ENCODE results near the gene LGR6.

Gene LGR6

DNA sequence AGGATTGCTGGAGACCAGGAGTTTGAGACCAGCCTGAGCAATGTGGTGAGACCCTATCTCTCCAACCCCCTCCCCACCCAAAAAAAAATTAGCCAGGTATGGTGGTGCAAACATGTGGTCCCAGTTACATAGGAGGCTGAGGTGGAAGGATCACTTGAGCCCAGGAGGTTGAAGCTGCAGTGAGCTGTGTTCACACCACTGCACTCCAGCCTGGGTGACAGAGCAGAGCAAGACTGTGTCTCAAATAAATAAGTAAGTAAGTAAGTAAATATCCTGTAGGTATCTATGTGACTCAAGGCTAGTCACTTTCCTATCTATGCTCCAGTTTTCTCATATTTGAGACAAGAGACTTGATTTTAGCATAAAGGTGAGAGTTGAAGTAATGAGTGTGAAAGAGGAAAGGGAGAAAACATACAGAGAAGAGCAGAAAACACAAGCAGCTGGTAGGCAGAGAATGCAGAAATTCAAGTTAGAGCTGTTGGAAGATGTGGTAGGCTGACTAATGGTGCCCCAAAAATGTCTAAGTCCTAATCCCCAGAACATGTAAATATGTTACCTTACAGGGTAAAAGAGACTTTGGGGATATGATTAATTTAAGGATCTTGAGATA, 162.4 kb downstream of the LGR6 start:
- DNase-seq = no peak

DNA sequence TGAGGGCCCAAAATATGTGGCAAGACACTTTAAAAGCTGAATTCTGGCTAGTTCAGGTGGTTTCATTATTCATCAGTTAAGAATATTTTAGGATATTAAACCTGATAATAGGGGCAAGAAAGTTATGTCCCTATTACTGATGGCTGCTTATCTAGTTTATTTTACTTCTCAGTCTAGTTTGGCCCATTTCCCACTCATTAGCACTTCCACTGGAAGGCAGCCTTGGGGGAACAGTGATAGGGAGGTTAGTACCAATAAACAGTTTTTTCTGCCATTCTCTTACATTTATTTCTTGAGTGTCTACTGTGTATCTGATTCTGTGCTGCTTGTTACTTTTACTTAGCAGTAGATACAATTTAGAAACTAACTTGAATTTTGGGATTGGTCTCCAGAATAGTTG, 163.9 kb downstream of the LGR6 start:
- DNase-seq = no peak

DNA sequence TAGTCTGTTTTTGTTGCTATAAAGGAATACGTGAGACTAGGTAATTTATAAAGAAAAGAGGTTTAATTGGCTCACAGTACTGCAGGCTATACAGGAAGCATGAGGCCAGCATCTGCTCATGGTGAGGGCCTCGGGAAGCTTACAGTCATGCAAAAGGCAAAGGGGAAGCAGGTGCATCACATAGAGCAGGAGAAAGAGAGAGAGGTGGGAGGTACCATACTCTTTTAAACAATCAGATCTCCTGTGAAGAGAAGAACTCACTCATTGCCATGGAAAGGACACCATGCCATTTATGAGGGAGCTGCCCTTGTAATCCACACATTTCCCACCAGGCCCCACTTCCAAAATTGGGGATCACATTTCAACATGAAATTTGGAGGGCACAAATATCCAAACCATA, 167.6 kb downstream of the LGR6 start:
- DNase-seq = no peak

DNA sequence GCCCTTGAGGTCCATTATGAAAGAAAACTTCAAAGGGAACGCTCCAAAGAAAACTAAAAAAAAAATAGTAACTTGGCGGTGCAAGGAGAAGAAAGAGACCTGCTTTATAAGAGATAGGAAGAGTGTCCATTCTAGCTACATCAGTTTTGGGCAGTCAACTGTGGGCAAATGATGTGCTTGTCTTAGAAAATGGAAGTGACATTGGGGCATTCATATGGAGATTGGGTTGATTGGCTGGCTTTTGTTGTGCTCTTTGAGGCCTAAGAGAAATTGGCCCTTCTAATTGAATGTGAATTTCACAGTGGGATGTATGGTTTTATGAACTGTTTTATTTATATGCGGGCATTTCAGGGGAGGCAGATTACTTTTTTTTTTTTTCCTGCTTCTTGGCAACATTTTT, 168.1 kb downstream of the LGR6 start:
- DNase-seq = no peak

DNA sequence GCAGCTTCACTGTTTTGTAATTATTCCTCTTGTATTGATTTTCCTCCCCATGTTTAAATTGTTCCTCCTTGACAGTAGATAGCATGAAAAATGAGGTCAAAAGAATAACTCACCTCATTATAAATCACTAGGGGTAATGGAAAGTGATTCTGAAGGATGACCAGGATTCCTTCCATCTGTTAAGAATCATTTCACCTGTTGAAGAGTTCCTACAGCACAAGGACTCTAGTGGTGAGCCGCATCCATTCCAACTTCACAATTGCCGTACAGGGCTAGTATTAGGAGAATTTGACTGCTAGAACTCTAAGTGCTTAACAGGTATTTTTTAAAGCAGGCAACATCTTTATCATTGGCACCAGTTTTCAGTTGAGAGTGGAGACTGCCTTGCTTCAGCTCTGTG, 168.6 kb downstream of the LGR6 start:
- DNase-seq = no peak

DNA sequence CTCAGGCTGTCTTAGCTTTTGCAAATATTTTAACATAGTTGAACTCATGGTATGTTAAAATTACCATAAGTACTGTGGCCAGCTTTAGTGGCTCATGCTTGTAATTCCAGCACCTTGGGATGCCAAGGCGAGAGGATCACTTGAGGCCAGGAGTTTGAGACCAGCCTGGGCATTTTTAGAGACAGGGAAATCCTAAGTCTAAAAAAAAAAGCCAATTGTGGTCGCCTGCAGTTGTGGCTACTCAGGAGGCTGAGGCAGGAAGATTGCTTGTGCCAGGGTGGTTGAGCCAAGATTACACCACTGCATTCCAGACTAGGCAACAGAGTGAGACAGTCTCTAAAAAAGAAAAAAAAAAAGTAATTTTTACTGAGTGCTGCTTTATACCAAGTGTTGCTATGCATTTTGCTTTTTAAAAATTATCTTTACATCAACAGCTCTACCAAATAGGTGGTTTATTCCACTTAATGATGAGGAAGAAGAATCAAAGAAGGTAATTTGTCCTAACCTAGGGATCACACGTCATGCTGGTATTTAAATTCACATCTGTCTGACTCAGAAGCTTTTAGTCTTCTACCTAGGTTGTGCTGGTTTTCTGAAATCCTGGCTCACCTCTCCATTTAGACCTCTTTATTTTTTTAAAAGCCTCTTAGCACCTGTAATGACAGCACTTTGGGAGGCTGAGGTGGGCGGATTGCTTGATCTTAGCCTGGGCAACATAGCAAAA, 171.7 kb downstream of the LGR6 start:
- no peak for DNase-seq

DNA sequence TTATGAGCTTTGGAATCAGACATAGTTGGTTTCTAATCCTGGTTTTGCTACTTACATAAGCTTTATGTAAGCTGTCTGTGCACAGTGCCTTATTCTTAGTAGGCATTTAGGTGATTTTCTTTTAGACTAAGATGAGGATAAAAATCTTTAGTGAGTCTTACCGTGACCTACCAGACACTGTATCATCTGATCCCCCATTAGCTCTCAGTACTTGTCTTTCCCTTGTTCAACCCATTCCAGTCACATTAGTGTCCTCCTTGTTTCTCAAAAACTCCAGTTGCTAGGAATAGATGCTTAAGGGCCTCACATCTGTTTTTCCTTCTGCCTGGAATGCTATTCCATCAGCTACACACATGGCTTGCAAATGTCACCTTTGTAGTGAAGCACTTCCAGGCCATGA, 173.7 kb downstream of the LGR6 start:
- DNase-seq = no peak
